KMS-11 (cell line): ENCODE results near the gene IFITM5.

ENCODE experiments used
- H2AFZ ChIP-seq: fragments of 200-600 bp; sonication (generic); 2 replicates; pipeline ENCODE4 v1.6.1; 2016; ENCODE audit warnings: antibody characterized with exemption, mixed run types, low read depth
- H3K27ac ChIP-seq: fragments of 200-600 bp; sonication (generic); 2 replicates; pipeline ENCODE4 v1.6.1; 2016; ENCODE audit warnings: mild to moderate bottlenecking, mixed run types
- H3K27me3 ChIP-seq: fragments of 200-600 bp; sonication (generic); 2 replicates; pipeline ENCODE4 v1.6.1; 2017; ENCODE audit warnings: mild to moderate bottlenecking, low read depth, mixed run types, moderate library complexity; ENCODE audit not compliant: insufficient read depth
- H3K36me3 ChIP-seq: fragments of 200-600 bp; sonication (generic); 2 replicates; pipeline ENCODE4 v1.6.1; 2017; ENCODE audit warnings: mild to moderate bottlenecking, mixed run types; ENCODE audit not compliant: insufficient read depth
- H3K4me1 ChIP-seq: fragments of 200-600 bp; sonication (generic); 2 replicates; pipeline ENCODE4 v1.6.1; 2016; ENCODE audit warnings: mild to moderate bottlenecking, low read depth, mixed run types; ENCODE audit not compliant: poor library complexity, severe bottlenecking
- H3K4me2 ChIP-seq: fragments of 200-600 bp; sonication (generic); 2 replicates; pipeline ENCODE4 v1.7.0; 2016; ENCODE audit warnings: mild to moderate bottlenecking, mixed run types
- H3K4me3 ChIP-seq: fragments of 200-600 bp; sonication (generic); IDR thresholded peaks from 2 replicates; pipeline ENCODE4 v1.6.1; 2017; ENCODE audit warnings: low read depth, low read length, mixed read lengths; ENCODE audit not compliant: insufficient read depth
- H3K79me2 ChIP-seq: fragments of 200-600 bp; sonication (generic); 2 replicates; pipeline ENCODE4 v1.6.1; 2016; ENCODE audit warnings: low read depth, mixed run types; ENCODE audit not compliant: insufficient read depth
- H3K9ac ChIP-seq: fragments of 200-600 bp; sonication (generic); 2 replicates; pipeline ENCODE4 v1.6.1; 2016; ENCODE audit warnings: mild to moderate bottlenecking, mixed run types
- H4K20me1 ChIP-seq: fragments of 200-600 bp; sonication (generic); 2 replicates; pipeline ENCODE4 v1.6.1; 2016; ENCODE audit warnings: mild to moderate bottlenecking, mixed run types; ENCODE audit not compliant: insufficient read depth
- CTCF ChIP-seq: fragments of 200-600 bp; sonication (generic); conservative IDR thresholded peaks from 2 replicates; pipeline ENCODE4 v1.6.1; 2017; ENCODE audit warnings: low read depth, mild to moderate bottlenecking, antibody characterized with exemption, low read length, moderate library complexity, mixed read lengths

Gene IFITM5

GRCh38 chr11:282171-282570, 17.2 kb downstream of the IFITM5 start:
- no peak overlapping the region for H3K9ac ChIP-seq

GRCh38 chr11:281486-282161, 17.7 kb downstream of the IFITM5 start:
- no peak overlapping the region for H3K27ac ChIP-seq
- no peak overlapping the region for H3K9ac ChIP-seq
- H3K79me2 ChIP-seq, result no peaks in the 10 kb centered on the region
- H3K4me3 ChIP-seq, result no peak overlapping the region
- peaks cover 20% of the 10 kb centered on the region for H3K27me3 ChIP-seq
- no peaks in the 10 kb centered on the region for H3K4me1 ChIP-seq
- no peak for TF ChIP-seq CTCF
- H3K36me3 ChIP-seq, result no peaks in the 10 kb centered on the region
- no peaks in the 10 kb centered on the region for H4K20me1 ChIP-seq
- no peak overlapping the region for H3K4me2 ChIP-seq
- no peak overlapping the region for H2AFZ ChIP-seq

More at GRCh38 chr11:282171-282570, 17.2 kb downstream of the IFITM5 start:
- Histone ChIP-seq H3K4me2 (no peak overlapping the region), H4K20me1 (no peaks in the 10 kb centered on the region), H2AFZ (no peak overlapping the region), H3K4me1 (no peaks in the 10 kb centered on the region), H3K27ac (no peak overlapping the region), H3K27me3 (peaks cover 20% of the 10 kb centered on the region), H3K4me3 (no peak overlapping the region), H3K79me2 (no peaks in the 10 kb centered on the region), H3K36me3 (no peaks in the 10 kb centered on the region)
- no peak for TF ChIP-seq CTCF

- Histone ChIP-seq H3K36me3 (no peaks in the 10 kb centered on the region), H3K27ac (no peak overlapping the region), H3K4me1 (no peaks in the 10 kb centered on the region), H4K20me1 (no peaks in the 10 kb centered on the region), H2AFZ (no peak overlapping the region), H3K27me3 (peaks cover 20% of the 10 kb centered on the region), H3K4me2 (no peak overlapping the region), H3K4me3 (no peak overlapping the region), H3K79me2 (no peaks in the 10 kb centered on the region), H3K9ac (no peak overlapping the region)
- TF ChIP-seq CTCF, result no peak
Observed at GRCh38 chr11:280706-281485, 18.4 kb downstream of the IFITM5 start.

- Histone ChIP-seq H2AFZ (no peak overlapping the region), H3K27me3 (peaks cover 17% of the 10 kb centered on the region), H4K20me1 (no peaks in the 10 kb centered on the region), H3K27ac (no peak overlapping the region), H3K4me2 (no peak overlapping the region), H3K36me3 (no peaks in the 10 kb centered on the region), H3K4me1 (no peaks in the 10 kb centered on the region), H3K4me3 (no peak overlapping the region), H3K9ac (no peak overlapping the region), H3K79me2 (no peaks in the 10 kb centered on the region)
- TF ChIP-seq CTCF, result no peak
Observed at GRCh38 chr11:279966-280705, 19.2 kb downstream of the IFITM5 start.
